Ishikawa (cell line): ENCODE measurements around the gene INPPL1.

Experiments
- CEBPB ChIP-seq: IDR thresholded peaks from 2 replicates; pipeline ENCODE4 v1.6.1; 2012
- CREB1 ChIP-seq: IDR thresholded peaks from 2 replicates; pipeline ENCODE4 v1.6.1; 2012; ENCODE audit warnings: low read depth
- EGR1 ChIP-seq: IDR thresholded peaks from 2 replicates; pipeline ENCODE4 v1.6.1; 2012
- EP300 ChIP-seq: IDR thresholded peaks from 2 replicates; pipeline ENCODE4 v1.6.1; 2012; ENCODE audit warnings: borderline replicate concordance
- FOXM1 ChIP-seq: IDR thresholded peaks from 2 replicates; pipeline ENCODE4 v1.6.1; 2012; ENCODE audit warnings: low read depth, borderline replicate concordance
- MAX ChIP-seq: IDR thresholded peaks from 2 replicates; pipeline ENCODE4 v1.6.1; 2012
- NFIC ChIP-seq: IDR thresholded peaks from 2 replicates; pipeline ENCODE4 v1.6.1; 2012
- RAD21 ChIP-seq: IDR thresholded peaks from 2 replicates; pipeline ENCODE4 v1.6.1; 2012; ENCODE audit warnings: low read depth
- REST ChIP-seq: IDR thresholded peaks from 2 replicates; pipeline ENCODE4 v1.6.1; 2012; ENCODE audit warnings: low read depth, mild to moderate bottlenecking
- TAF1 ChIP-seq: IDR thresholded peaks from 2 replicates; pipeline ENCODE4 v1.6.1; 2012; ENCODE audit warnings: low read depth, mild to moderate bottlenecking
- TCF12 ChIP-seq: IDR thresholded peaks from 2 replicates; pipeline ENCODE4 v1.6.1; 2012; ENCODE audit warnings: low read depth
- TEAD4 ChIP-seq: IDR thresholded peaks from 2 replicates; pipeline ENCODE4 v1.6.1; 2012
- USF1 ChIP-seq: IDR thresholded peaks from 2 replicates; pipeline ENCODE4 v1.6.1; 2012
- YY1 ChIP-seq: IDR thresholded peaks from 2 replicates; pipeline ENCODE4 v1.6.1; 2012; ENCODE audit warnings: low read depth
- ZBTB7A ChIP-seq: IDR thresholded peaks from 2 replicates; pipeline ENCODE4 v1.6.1; 2012; ENCODE audit warnings: low read depth

INPPL1 gene

GRCh38 chr11:72195518-72196270 lies 28.9 kb upstream of the INPPL1 start:
- TF ChIP-seq CEBPB: no peak
- no peak for TF ChIP-seq TAF1
- TF ChIP-seq ZBTB7A: no peak
- TF ChIP-seq EP300: peak; percentile 18; the same call in 1 of the 2 replicates
- TF ChIP-seq REST: no peak
- no peak for TF ChIP-seq USF1
- TF ChIP-seq FOXM1: no peak

- TF ChIP-seq CREB1: no peak
- no peak for TF ChIP-seq YY1
- no peak for TF ChIP-seq RAD21
- no peak for TF ChIP-seq TEAD4
- no peak for TF ChIP-seq MAX
- no peak for TF ChIP-seq FOXM1
- TF ChIP-seq TCF12: no peak
These were observed 22.0 kb upstream of the INPPL1 start for GRCh38 chr11:72202571-72202970.

- TF ChIP-seq RAD21 (no peak), USF1 (no peak), TEAD4 (no peak), YY1 (no peak), REST (no peak), CEBPB (no peak), NFIC (no peak), EP300 (no peak), MAX (no peak), TAF1 (no peak), TCF12 (no peak), CREB1 (no peak), FOXM1 (no peak), ZBTB7A (no peak), EGR1 (no peak)
These were observed 21.4 kb upstream of the INPPL1 start for GRCh38 chr11:72203163-72203562.

- TF ChIP-seq ZBTB7A: no peak
- no peak for TF ChIP-seq CREB1
- TF ChIP-seq EP300: no peak
- TF ChIP-seq TCF12: no peak
- no peak for TF ChIP-seq FOXM1
- no peak for TF ChIP-seq YY1
- TF ChIP-seq CEBPB: no peak
- TF ChIP-seq EGR1: no peak
- TF ChIP-seq REST: no peak
- TF ChIP-seq TAF1: no peak
- no peak for TF ChIP-seq RAD21
- TF ChIP-seq NFIC: no peak
- TF ChIP-seq MAX: no peak
- no peak for TF ChIP-seq USF1
- TF ChIP-seq TEAD4: no peak
These were observed 19.7 kb upstream of the INPPL1 start for GRCh38 chr11:72204886-72205285.
